Keratinocyte (primary cell): ENCODE measurements around the gene CSMD2. TPM values are rescaled to one million over a fixed set of nuclear protein-coding genes. Genes with fewer than 3 reads are reported as not detected.

Experiments
- DNase-seq: peaks from one replicate; pipeline ENCODE4 v3.0.0-alpha.2; 2011; ENCODE audit warnings: low read depth, missing footprints, low spot score
- FAIRE-seq: peaks from 2 replicates; lab custom pipeline; 2011; peaks lifted over from hg19 to GRCh38; lab: Jason Lieb, UNC
- H2AFZ ChIP-seq: 2 replicates; pipeline ENCODE4 v1.6.0; 2012; ENCODE audit warnings: low read length, control low read depth, inconsistent platforms; ENCODE audit not compliant: control insufficient read depth
- H3K27ac ChIP-seq: 2 replicates; pipeline ENCODE4 v1.5.1; 2011; ENCODE audit warnings: low read length; ENCODE audit not compliant: control insufficient read depth, insufficient read depth
- H3K27me3 ChIP-seq: 3 replicates; pipeline ENCODE4 v1.6.0; 2011; ENCODE audit warnings: low read length; ENCODE audit not compliant: control insufficient read depth, insufficient read depth; ENCODE audit errors: extremely low read depth
- H3K36me3 ChIP-seq, 2 experiments: 2 replicates in 1 of 2; 3 replicates in 1 of 2; pipeline ENCODE4 v1.5.1; 2011; ENCODE audit warnings: low read length in 2 of 2, mild to moderate bottlenecking in 1 of 2; ENCODE audit not compliant: control insufficient read depth in 2 of 2, insufficient read depth in 2 of 2; ENCODE audit errors: extremely low read depth in 1 of 2
- H3K4me1 ChIP-seq: 3 replicates; pipeline ENCODE4 v1.5.1; 2011; ENCODE audit warnings: low read length; ENCODE audit not compliant: control insufficient read depth, insufficient read depth; ENCODE audit errors: extremely low read depth
- H3K4me2 ChIP-seq: 3 replicates; pipeline ENCODE4 v1.6.0; 2011; ENCODE audit warnings: low read depth, low read length; ENCODE audit not compliant: control insufficient read depth, insufficient read depth; ENCODE audit errors: extremely low read depth
- H3K4me3 ChIP-seq, 3 experiments: fragments of 200-600 bp in 1 of 3; sonication (generic) in 1 of 3; 2 replicates in 2 of 3; 3 replicates in 1 of 3; pipeline ENCODE4 v1.5.1; 2011 to 2016; ENCODE audit warnings: low read length in 3 of 3, mild to moderate bottlenecking in 3 of 3, control low read depth in 2 of 3, inconsistent platforms in 1 of 3, low read depth in 1 of 3, mixed read lengths in 1 of 3, mixed run types in 1 of 3, moderate library complexity in 1 of 3; ENCODE audit not compliant: control insufficient read depth in 2 of 3, insufficient read depth in 2 of 3; ENCODE audit errors: extremely low read depth in 1 of 3
- H3K79me2 ChIP-seq: 2 replicates; pipeline ENCODE4 v1.6.0; 2012; ENCODE audit warnings: low read length; ENCODE audit not compliant: control insufficient read depth, insufficient read depth
- H3K9ac ChIP-seq: 3 replicates; pipeline ENCODE4 v1.6.0; 2011; ENCODE audit warnings: low read length; ENCODE audit not compliant: control insufficient read depth, insufficient read depth; ENCODE audit errors: extremely low read depth
- H3K9me1 ChIP-seq: 3 replicates; pipeline ENCODE4 v1.6.0; 2011; ENCODE audit warnings: low read length; ENCODE audit not compliant: control insufficient read depth, insufficient read depth; ENCODE audit errors: extremely low read depth
- H3K9me3 ChIP-seq: 2 replicates; pipeline ENCODE4 v1.5.1; 2012; ENCODE audit warnings: low read depth, low read length; ENCODE audit not compliant: control insufficient read depth
- H4K20me1 ChIP-seq: 3 replicates; pipeline ENCODE4 v1.6.0; 2011; ENCODE audit warnings: low read length; ENCODE audit not compliant: control insufficient read depth, insufficient read depth; ENCODE audit errors: extremely low read depth
- CTCF ChIP-seq, 3 experiments: IDR thresholded peaks in 1 of 3; conservative IDR thresholded peaks in 1 of 3; optimal IDR thresholded peaks in 1 of 3; 2 replicates in 2 of 3; 3 replicates in 1 of 3; pipeline versions ENCODE3 to v1.5.1; 2011; ENCODE audit warnings: low read length in 3 of 3, mild to moderate bottlenecking in 3 of 3, moderate library complexity in 2 of 3, control low read depth in 1 of 3, inconsistent platforms in 1 of 3; ENCODE audit not compliant: insufficient read depth in 2 of 3; ENCODE audit errors: extremely low read depth in 1 of 3
- EZH2 ChIP-seq: IDR thresholded peaks from one replicate; pipeline ENCODE4 v1.6.1; 2012; ENCODE audit warnings: inconsistent platforms, mild to moderate bottlenecking, low read length, moderate library complexity
- dilution Hi-C: fragments of 300-500 bp; cut with MboI; formaldehyde crosslinking; loops from one replicate; pipeline ENCODE4 v1.7.0; 2020; ENCODE audit warnings: low sequenced_read_pairs; ENCODE audit not compliant: extremely low pct_ligation_motif_present
- polyA plus RNA-seq, 5 experiments: library from polyadenylated mRNA; depleted of rRNA in 3 of 5; stranded (reverse) in 3 of 5; stranded (forward) in 1 of 5; unstranded in 1 of 5; fragments of >200 nt; gene quantifications; 1 replicate in 1 of 5; 2 replicates in 3 of 5; 3 replicates in 1 of 5; pipeline versions ENCODE4 v1.2.1 to v1.2.3, GENCODE V29; 2011 to 2012; ENCODE audit warnings: missing spikeins in 2 of 5, low read depth in 1 of 5, low replicate concordance in 1 of 5

The CSMD2 gene
- polyA plus RNA-seq, 1 donor (not counting 4 experiments of a cell fraction or from before 2014, with no cell fraction given), result 2.0 TPM

GRCh38 chr1:33727310-33727709, 437.7 kb downstream of the CSMD2 start:
- dilution Hi-C loops, result no loop called here
- H4K20me1 ChIP-seq, result no peaks in the 10 kb centered on the region
- no peak overlapping the region for H2AFZ ChIP-seq
- H3K9me3 ChIP-seq, result no peaks in the 10 kb centered on the region
- H3K4me3 ChIP-seq, result no peak overlapping the region
- no peak for FAIRE-seq
- no peak overlapping the region for H3K27ac ChIP-seq
- H3K9me1 ChIP-seq, result no peaks in the 10 kb centered on the region
- no peaks in the 10 kb centered on the region for H3K79me2 ChIP-seq
- H3K4me1 ChIP-seq, result no peaks in the 10 kb centered on the region
- H3K36me3 ChIP-seq, result no peaks in the 10 kb centered on the region
- no peak overlapping the region for H3K4me2 ChIP-seq
- H3K27me3 ChIP-seq, result no peaks in the 10 kb centered on the region
- no peak overlapping the region for H3K9ac ChIP-seq
- no peak for TF ChIP-seq CTCF (optimal IDR thresholded peaks at IDR 0.05 in 1 of 3, IDR thresholded peaks at IDR 0.05 in 1 of 3, conservative IDR thresholded peaks at IDR 0.05 in 1 of 3; ENCODE audit: extremely low read depth in 1 of 3, insufficient read depth in 2 of 3, low read length in 3 of 3)
- no peak for TF ChIP-seq EZH2
- DNase-seq, result no peak

- TF ChIP-seq CTCF (optimal IDR thresholded peaks at IDR 0.05 in 1 of 3, IDR thresholded peaks at IDR 0.05 in 1 of 3, conservative IDR thresholded peaks at IDR 0.05 in 1 of 3; ENCODE audit: extremely low read depth in 1 of 3, insufficient read depth in 2 of 3, low read length in 3 of 3) (no peak), EZH2 (no peak)
- no peak overlapping the region for H3K4me2 ChIP-seq
- no peak overlapping the region for H3K9ac ChIP-seq
- H3K79me2 ChIP-seq, result no peaks in the 10 kb centered on the region
- H2AFZ ChIP-seq, result no peak overlapping the region
- FAIRE-seq, result no peak
- no peaks in the 10 kb centered on the region for H4K20me1 ChIP-seq
- no peaks in the 10 kb centered on the region for H3K9me3 ChIP-seq
- no peak overlapping the region for H3K27ac ChIP-seq
- H3K4me3 ChIP-seq, result no peak overlapping the region
- H3K4me1 ChIP-seq, result no peaks in the 10 kb centered on the region
- DNase-seq, result no peak
- no peaks in the 10 kb centered on the region for H3K36me3 ChIP-seq
- H3K9me1 ChIP-seq, result no peaks in the 10 kb centered on the region
- no peaks in the 10 kb centered on the region for H3K27me3 ChIP-seq
- dilution Hi-C loops, result no loop called here
Observed at GRCh38 chr1:33726274-33726804, 438.7 kb downstream of the CSMD2 start.
